Type B pancreatic cell (in vitro differentiated cells): ENCODE results near the gene PDE6G. TPM values are rescaled to one million over a fixed set of nuclear protein-coding genes. Genes with fewer than 3 reads are reported as not detected.
"Not testable (repeated sequence)": the region's sequence is repeated elsewhere in the genome, so short reads cannot be mapped to it uniquely, and the experiment has no call there.

Experiments used
- DNase-seq: peaks from one replicate; pipeline ENCODE4 v3.0.0; 2021; ENCODE audit warnings: mixed read lengths; ENCODE audit not compliant: unreplicated experiment; ENCODE audit errors: extremely low spot score
- H3K27ac Mint-ChIP-seq: 2 replicates; pipeline ENCODE4 v1.8.0; 2021; ENCODE audit warnings: mild to moderate bottlenecking, mixed read lengths
- H3K27me3 Mint-ChIP-seq: 2 replicates; pipeline ENCODE4 v1.8.0; 2021; ENCODE audit warnings: mixed read lengths
- H3K36me3 Mint-ChIP-seq: 2 replicates; pipeline ENCODE4 v1.8.0; 2021; ENCODE audit warnings: mixed read lengths
- H3K4me1 Mint-ChIP-seq: one replicate; pipeline ENCODE4 v1.8.0; 2021; ENCODE audit warnings: mixed read lengths; ENCODE audit not compliant: unreplicated experiment
- H3K4me3 Mint-ChIP-seq: 2 replicates; pipeline ENCODE4 v1.8.0; 2021; ENCODE audit warnings: mild to moderate bottlenecking, mixed read lengths
- H3K9me3 Mint-ChIP-seq: 2 replicates; pipeline ENCODE4 v1.8.0; 2021; ENCODE audit warnings: mixed read lengths
- CTCF ChIP-seq: fragments of 200-600 bp; sonication (generic); conservative IDR thresholded peaks from 2 replicates; pipeline ENCODE4 v1.5.0; 2021; ENCODE audit warnings: antibody characterized with exemption, mild to moderate bottlenecking
- total RNA-seq: library from RNA; stranded (reverse); gene quantifications from 2 replicates; pipeline ENCODE4 v1.2.1, GENCODE V29; 2021; ENCODE audit warnings: low replicate concordance

PDE6G gene
- total RNA-seq, 1 donor from 2014 or later, result 0.97 TPM

GRCh38 chr17:81635973-81636504, 20.3 kb downstream of the PDE6G start:
- Mint-ChIP-seq H3K27me3 (no peaks in the 10 kb centered on the region), H3K4me1 (peaks cover 12% of the 10 kb centered on the region), H3K4me3 (peak overlapping the region; percentile 96), H3K36me3 (peaks cover 3% of the 10 kb centered on the region), H3K27ac (peak overlapping the region; percentile 95), H3K9me3 (no peaks in the 10 kb centered on the region)
- DNase-seq, result no peak
- no peak for TF ChIP-seq CTCF

- Mint-ChIP-seq H3K4me3 (peak overlapping the region; percentile 96), H3K36me3 (peaks cover 3% of the 10 kb centered on the region), H3K4me1 (peaks cover 12% of the 10 kb centered on the region), H3K27ac (peak overlapping the region; percentile 95), H3K9me3 (no peaks in the 10 kb centered on the region), H3K27me3 (no peaks in the 10 kb centered on the region)
- TF ChIP-seq CTCF, result no peak
- no peak for DNase-seq
Observed at GRCh38 chr17:81635431-81635830, 20.9 kb downstream of the PDE6G start.

DNA sequence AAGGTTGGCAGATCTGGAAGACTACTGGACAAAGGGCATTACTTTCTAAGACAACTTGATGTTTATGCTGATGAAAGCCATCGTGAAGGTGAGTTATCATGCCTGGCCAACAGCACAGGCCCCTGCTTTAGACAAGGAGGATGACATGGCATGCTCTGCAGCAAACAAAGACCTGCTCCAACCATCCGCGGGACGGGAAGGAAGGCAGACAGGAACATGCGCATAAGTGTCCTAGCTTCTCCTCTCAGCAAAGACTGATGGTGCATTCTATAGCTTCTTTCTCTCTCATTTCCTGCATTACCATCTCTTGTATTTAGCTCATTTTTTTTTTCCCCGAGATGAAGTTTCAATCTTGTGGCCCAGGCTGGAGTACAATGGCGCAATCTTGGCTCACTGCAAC, 24.9 kb downstream of the PDE6G start:
- H3K36me3 Mint-ChIP-seq, result peaks cover 15% of the 10 kb centered on the region
- no peak overlapping the region for H3K4me3 Mint-ChIP-seq
- no peak for DNase-seq
- H3K27ac Mint-ChIP-seq, result no peak overlapping the region
- no peak for TF ChIP-seq CTCF
- H3K27me3 Mint-ChIP-seq, result no peaks in the 10 kb centered on the region
- H3K9me3 Mint-ChIP-seq, result no peaks in the 10 kb centered on the region
- peaks cover 8% of the 10 kb centered on the region for H3K4me1 Mint-ChIP-seq

- Mint-ChIP-seq H3K27ac (no peak overlapping the region), H3K27me3 (no peaks in the 10 kb centered on the region), H3K4me3 (no peak overlapping the region), H3K9me3 (no peaks in the 10 kb centered on the region), H3K4me1 (no peaks in the 10 kb centered on the region), H3K36me3 (peaks cover 24% of the 10 kb centered on the region)
- no peak for TF ChIP-seq CTCF
- no peak for DNase-seq
Observed at GRCh38 chr17:81630274-81630673, 26.1 kb downstream of the PDE6G start.

DNA sequence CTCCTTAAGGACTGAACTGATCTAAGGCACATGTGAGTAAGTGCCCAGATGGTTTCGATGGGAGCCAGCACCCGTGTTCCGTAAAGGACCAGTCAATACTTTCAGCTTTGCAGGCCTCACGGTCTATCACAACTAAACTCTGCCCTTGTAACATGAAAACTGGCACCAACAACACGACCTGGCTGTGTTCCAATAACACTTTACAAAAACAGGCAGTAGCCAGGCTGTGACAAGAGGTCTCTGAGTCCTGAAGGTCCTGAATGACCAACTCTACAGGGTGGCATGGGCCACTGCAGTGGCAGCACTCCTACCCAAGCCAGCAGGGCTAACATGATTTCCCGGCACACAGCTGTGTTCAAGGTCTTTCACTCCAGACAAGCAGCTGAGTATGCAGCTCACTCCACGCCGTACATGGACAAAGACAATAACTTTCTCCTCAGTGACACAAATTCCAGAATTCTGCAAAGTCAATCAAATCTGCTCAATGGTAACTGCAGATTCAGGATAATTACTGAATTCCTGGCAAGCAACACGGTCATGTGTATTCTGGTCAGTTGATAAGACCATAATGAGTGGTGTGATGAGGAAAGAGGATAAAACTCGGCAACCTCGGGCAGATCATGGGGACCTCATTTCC, 34.7 kb downstream of the PDE6G start:
- no peak for DNase-seq
- Mint-ChIP-seq H3K27ac (no peak overlapping the region), H3K9me3 (no peaks in the 10 kb centered on the region), H3K36me3 (peaks cover 45% of the 10 kb centered on the region), H3K27me3 (no peaks in the 10 kb centered on the region), H3K4me1 (no peaks in the 10 kb centered on the region), H3K4me3 (no peak overlapping the region)
- no peak for TF ChIP-seq CTCF

DNA sequence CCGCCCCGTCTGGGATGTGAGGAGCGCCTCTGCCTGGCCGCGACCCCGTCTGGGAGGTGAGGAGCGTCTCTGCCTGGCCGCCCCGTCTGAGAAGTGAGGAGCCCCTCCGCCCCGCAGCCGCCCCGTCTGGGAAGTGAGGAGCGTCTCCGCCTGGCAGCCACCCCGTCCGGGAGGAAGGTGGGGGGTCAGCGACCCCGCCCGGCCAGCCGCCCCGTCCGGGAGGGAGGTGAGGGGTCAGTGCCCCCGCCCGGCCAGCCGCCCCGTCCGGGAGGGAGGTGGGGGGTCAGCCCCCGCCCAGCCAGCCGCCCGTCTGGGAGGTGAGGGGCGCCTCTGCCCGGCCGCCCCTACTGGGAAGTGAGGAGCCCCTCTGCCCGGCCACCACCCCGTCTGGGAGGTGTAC, 38.0 kb downstream of the PDE6G start:
- not testable (repeated sequence) for H3K4me3 Mint-ChIP-seq, H3K4me1 Mint-ChIP-seq, H3K27ac Mint-ChIP-seq, H3K27me3 Mint-ChIP-seq, DNase-seq, H3K9me3 Mint-ChIP-seq
- H3K36me3 Mint-ChIP-seq, result peaks cover 26% of the 10 kb centered on the region
